Stimulated activated CD4-positive, alpha-beta T cell treated with anti-CD3 and anti-CD28 coated beads, TNF-alpha, amount 100 ng/mL, for 48 hours (primary cell): ENCODE data around the gene CDCA4.
"Not testable (repeated sequence)": the region's sequence is repeated elsewhere in the genome, so short reads cannot be mapped to it uniquely, and the experiment has no call there.

ENCODE experiments used
- DNase-seq, 3 donors: peaks; one replicate each; pipeline ENCODE4 v3.0.0-alpha.2; 2020; ENCODE audit warnings: low read depth in 3 of 3

Gene CDCA4

GRCh38 chr14:105058521-105059034, 37.7 kb upstream of the CDCA4 start:
- no peak for DNase-seq

DNA sequence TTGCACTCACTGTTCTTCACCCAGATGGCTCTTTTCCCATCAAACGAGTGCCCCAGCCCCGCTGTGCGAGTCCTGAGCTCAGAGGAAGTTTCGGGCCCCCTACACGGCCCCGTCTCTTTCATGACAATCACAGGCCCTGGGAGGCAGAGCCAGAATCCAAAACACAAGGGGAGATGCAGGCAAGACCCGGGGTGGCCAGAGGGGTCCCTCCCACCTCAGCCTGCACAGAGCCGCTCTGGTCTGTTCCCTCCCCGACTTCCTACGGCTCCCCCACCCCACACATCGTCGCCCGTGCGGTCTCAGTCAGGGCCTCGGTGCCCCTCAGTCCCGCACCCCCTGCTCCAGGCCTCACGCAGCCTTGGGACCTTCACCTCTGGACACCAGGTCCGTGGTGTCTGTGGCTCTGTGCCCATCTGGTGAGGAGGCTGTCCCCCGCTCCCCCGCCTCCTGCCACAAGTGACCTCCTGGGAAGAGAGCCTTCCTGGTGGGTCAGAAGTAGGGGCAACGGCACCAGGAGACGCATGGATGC, 35.5 kb upstream of the CDCA4 start:
- DNase-seq = no peak

- no peak for DNase-seq
Measured at GRCh38 chr14:105055736-105056302, 34.9 kb upstream of the CDCA4 start.

- no peak for DNase-seq
Measured at GRCh38 chr14:105055334-105055733, 34.5 kb upstream of the CDCA4 start.

- DNase-seq = no peak
Measured at GRCh38 chr14:105053996-105054395, 33.1 kb upstream of the CDCA4 start.

DNA sequence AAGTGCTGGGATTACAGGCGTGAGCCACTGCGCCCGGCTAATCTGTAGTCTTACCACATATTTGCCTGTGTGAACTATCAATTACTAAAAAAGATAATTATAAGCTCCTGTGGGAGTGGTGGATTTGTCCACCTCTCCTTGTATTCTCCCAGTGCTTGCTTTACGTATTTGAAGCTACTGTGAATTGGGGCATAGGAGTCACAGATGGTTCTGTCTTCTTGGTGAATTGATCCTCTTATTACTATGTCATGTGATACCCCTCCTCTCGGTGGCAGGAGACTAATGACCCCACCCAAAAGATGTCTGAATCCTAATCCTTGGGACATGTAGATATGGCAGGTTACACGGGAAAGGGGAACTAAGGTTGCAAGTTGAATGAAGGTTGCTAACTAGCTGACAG, 32.5 kb upstream of the CDCA4 start:
- no peak for DNase-seq

DNA sequence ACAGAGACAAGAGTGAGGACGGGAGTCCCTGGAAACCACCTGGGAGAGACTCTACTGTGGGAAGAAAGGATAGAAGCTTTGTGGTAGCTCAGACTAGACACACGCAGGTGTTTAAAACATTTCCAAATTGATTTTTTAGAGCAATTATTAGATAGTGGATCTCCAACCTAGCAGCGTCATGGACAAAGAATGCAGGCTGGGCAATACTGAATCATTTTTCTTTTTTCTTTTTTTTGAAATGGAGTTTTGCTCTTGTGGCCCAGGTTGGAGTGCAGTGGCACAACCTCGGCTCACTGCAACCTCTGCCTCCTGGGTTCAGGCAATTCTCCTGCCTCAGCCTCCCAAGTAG, 31.2 kb upstream of the CDCA4 start:
- DNase-seq = no peak

- DNase-seq = no peak
Measured at GRCh38 chr14:105051182-105052109, 30.6 kb upstream of the CDCA4 start.

DNA sequence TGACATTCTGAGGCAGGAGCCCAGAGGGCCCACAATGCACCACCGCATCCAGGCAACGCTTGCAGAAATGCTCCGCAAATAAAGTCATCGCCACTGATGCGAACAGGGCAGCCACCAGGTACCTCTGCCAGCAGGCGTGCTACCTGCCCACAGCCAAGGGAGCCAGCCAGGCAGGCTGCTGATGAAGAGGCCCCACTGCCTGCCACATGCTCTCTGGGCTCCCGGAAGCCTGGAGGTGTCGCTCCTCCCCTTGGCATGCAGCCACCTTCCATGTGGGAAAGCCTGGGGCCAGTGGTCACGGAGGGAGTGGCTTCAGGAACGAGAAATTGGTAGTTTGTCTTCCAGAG, 29.6 kb upstream of the CDCA4 start:
- DNase-seq = no peak

DNA sequence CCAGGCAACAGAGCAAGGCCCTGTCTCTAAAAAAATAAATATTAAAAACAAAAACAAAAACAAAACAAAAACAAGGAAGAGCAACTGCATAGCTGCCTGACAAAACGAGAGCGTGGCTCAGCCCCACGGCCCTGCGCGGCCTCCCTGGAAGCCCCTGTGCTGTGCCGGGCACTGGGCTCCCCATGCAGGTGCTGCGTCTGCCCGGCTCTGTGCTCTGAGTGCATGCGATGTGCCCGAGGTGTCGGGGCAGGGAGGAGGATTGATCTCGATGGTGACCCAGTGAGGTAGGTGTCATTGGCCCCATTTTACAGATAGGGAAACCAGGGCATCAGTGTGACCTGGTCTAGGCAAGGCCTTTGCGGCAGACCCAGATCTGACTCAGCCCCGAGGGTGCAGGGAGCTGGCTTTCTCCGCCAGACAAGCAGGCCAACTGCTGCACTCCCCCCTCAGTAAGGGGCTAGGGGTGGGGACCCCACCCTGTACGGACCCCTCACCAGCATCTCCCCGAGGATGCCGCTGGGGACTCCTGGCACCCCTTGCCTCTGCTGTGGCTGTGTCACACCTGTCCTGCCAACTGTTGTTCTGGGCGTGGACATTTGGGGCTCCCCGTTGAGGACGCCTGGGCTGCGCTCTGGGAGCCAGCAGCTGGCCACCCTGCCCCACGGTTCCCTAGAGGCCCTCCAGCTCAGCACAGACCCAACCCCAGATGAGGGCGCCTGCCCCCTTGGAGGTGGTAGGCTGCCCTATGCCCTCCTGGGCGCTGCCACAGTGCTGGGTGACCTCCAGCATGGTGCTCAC, 29.1 kb upstream of the CDCA4 start:
- DNase-seq = no peak

GRCh38 chr14:105047283-105048016, 26.6 kb upstream of the CDCA4 start:
- DNase-seq = no peak

DNA sequence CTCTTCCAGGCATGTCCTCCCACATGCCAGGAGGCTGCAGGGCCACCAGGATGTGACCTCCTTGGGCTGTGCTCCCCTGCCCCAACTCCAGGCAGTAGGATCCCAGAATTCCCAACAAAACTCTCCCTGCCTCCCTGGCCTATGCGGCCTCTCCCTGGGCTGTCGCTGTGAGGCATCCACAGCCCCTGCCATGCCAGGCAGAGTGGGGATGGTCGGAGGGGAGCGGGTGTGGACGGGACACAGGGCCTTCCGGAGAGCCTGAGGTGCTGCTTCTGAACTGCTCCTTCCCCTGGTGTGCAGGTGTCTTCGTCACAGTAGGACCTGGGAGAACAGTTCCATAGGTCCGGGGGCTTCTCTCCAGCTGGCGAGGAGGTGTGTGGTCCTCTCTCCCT, 26.0 kb upstream of the CDCA4 start:
- DNase-seq = no peak

GRCh38 chr14:105045710-105046326, 24.9 kb upstream of the CDCA4 start:
- DNase-seq = peak; percentile 83 to 94 (median 91)

DNA sequence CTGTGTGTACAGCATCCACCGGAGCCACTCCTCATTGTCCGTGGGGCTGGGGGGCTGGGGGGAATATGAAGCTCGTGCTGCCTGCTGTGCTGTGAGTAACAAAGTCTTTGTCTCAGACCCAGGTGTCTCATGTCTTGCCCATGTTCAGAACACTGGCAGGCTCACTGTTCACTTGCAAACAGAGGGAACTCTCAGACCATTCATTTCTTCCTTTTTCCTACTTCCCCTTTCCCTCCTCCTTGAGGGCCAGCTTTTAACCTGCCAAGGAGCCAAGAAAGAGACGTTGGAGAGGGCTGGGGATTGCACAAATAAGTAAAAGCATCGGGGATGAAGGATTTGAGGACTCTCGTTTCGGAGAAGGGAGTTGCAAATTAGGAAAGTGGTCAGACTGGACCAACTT, 22.8 kb upstream of the CDCA4 start:
- DNase-seq = no peak

- no peak for DNase-seq
Measured at GRCh38 chr14:105042813-105043212, 21.9 kb upstream of the CDCA4 start.

- no peak for DNase-seq
Measured at GRCh38 chr14:105041841-105042765, 21.2 kb upstream of the CDCA4 start.

DNA sequence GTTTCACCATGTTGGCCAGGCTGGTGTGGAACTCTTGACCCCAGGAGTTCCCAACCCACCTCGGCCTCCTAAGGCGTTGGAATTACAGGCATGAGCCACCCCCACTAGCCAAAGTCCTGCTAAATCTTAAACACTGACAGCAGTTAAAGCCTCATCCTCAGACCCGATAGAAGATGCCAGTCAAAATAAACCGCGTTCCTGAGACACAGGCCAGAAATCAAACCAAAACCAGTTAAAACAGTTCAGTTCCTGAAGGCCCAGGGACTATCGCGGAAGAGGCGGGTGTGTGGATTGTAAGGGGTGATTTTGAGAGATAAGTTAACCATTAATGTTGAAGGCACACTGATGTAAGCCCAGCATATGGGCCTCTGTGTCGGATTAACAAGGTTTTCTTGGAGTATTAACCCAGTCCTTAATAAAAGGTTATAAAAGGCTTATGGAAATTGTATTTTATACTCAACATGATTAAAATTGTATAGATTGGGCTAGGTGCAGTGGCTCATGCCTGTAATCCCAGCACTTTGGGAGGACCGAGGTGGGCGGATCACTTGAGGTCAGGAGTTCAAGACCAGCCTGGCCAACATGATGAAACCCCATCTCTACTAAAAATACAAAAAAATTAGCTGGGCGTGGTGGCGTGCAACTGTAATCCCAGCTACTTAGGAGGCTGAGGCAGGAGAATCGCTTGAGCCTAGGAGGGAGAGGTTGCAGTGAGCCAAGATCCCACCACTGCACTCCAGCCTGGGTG, 18.7 kb upstream of the CDCA4 start:
- DNase-seq = no peak

DNA sequence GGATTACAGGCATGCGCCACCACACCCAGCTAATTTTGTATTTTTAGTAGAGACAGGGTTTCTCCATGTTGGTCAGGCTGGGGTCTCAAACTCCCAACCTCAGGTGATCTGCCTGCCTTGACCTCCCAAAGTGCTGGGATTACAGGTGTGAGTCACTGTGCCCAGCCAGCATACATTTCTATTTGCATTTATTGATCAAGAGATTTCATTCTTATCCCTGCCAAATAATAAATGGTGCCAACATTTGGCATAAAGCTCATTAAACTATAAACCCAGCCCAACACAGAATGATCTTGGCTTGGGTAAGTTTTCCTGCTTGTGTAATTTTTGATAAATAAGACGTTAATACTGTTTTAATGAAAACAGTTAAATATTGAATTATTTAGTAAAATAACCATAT, 14.7 kb upstream of the CDCA4 start:
- not testable (repeated sequence) for DNase-seq

DNA sequence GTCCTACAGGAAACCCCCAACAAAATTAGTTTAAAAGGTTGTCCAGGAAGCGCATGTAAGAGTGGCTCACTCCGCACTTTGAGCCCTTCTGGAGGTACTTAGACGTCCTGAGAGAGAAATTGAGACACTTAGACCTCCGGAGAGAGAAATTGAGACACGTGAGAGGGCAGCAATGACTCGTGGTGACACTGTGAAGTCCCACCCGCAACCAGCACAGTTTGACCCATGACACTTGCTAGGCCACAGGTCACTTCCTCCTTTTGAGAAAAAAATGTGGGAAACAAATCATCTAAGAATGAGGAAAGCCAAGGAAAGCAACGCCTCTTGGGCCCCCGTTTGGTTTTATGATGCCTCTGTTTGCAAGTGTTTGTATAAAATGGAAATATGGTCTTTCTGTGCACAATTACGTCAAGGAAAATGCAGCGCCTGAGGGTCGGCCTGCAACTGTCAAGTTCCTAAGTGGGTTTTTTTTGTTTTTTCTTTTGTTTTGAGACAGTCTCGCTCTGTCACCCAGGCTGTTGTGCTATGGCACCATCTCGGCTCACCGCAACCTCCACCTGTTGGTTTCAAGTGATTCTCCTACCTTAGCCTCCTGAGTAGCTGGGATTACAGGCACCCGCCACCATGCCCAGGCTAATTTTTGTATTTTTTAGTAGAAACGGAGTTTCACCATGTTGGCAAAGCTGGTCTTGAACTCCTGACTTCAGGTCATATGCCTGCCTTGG, 13.6 kb upstream of the CDCA4 start:
- no peak for DNase-seq
